Karpas-422 (cell line): ENCODE results near the gene DOCK11. TPM values are rescaled to one million over a fixed set of nuclear protein-coding genes. Genes with fewer than 3 reads are reported as not detected.
"Not testable (repeated sequence)": the region's sequence is repeated elsewhere in the genome, so short reads cannot be mapped to it uniquely, and the experiment has no call there.

ENCODE experiments used
- DNase-seq: peaks from one replicate; pipeline ENCODE4 v3.0.0-alpha.2; 2015
- H2AFZ ChIP-seq: fragments of 200-600 bp; sonication (generic); 2 replicates; pipeline ENCODE4 v1.6.1; 2014; ENCODE audit warnings: antibody characterized with exemption, low read length, mixed read lengths
- H3K27ac ChIP-seq: fragments of 200-600 bp; sonication (generic); 2 replicates; pipeline ENCODE4 v1.5.1; 2014; ENCODE audit warnings: mild to moderate bottlenecking, low read length, moderate library complexity
- H3K27me3 ChIP-seq: fragments of 200-600 bp; sonication (generic); 2 replicates; pipeline ENCODE4 v1.6.1; 2014; ENCODE audit warnings: low read length, mixed read lengths
- H3K36me3 ChIP-seq: fragments of 200-600 bp; sonication (generic); 2 replicates; pipeline ENCODE4 v1.6.1; 2014; ENCODE audit warnings: low read length, mixed read lengths; ENCODE audit not compliant: insufficient read depth
- H3K4me1 ChIP-seq: fragments of 200-600 bp; sonication (generic); 2 replicates; pipeline ENCODE4 v1.6.1; 2014; ENCODE audit warnings: mild to moderate bottlenecking, low read length, mixed read lengths
- H3K4me2 ChIP-seq: fragments of 200-600 bp; sonication (generic); 2 replicates; pipeline ENCODE4 v1.6.1; 2014; ENCODE audit warnings: low read length, low read depth, mild to moderate bottlenecking; ENCODE audit not compliant: poor library complexity, severe bottlenecking
- H3K4me3 ChIP-seq: fragments of 200-600 bp; sonication (generic); 2 replicates; pipeline ENCODE4 v1.5.1; 2014; ENCODE audit warnings: mild to moderate bottlenecking, antibody characterized with exemption, low read length, mixed read lengths
- H3K79me2 ChIP-seq: fragments of 200-600 bp; sonication (generic); 2 replicates; pipeline ENCODE4 v1.6.1; 2014; ENCODE audit warnings: mild to moderate bottlenecking, low read length, mixed read lengths
- H3K9ac ChIP-seq: fragments of 200-600 bp; sonication (generic); 2 replicates; pipeline ENCODE4 v1.6.0; 2014; ENCODE audit warnings: low read length
- H3K9me2 ChIP-seq: fragments of 200-600 bp; sonication (generic), shearing (Covaris generic); replicated peaks from 2 replicates; pipeline ENCODE4 v1.6.0; 2014; ENCODE audit warnings: mild to moderate bottlenecking, low read length, moderate library complexity; ENCODE audit not compliant: insufficient read depth
- H3K9me3 ChIP-seq: fragments of 300-700, 200-600 bp; sonication (generic); 2 replicates; pipeline ENCODE4 v1.6.1; 2014; ENCODE audit warnings: low read length, mixed read lengths
- H4K20me1 ChIP-seq: fragments of 200-600 bp; sonication (generic); 2 replicates; pipeline ENCODE4 v1.6.1; 2014; ENCODE audit warnings: mild to moderate bottlenecking, antibody characterized with exemption, low read length, low read depth; ENCODE audit not compliant: insufficient read depth
- total RNA-seq: library from RNA; depleted of rRNA; stranded (reverse); fragments of >200 nt; shearing (Covaris generic); gene quantifications from 2 replicates; pipeline ENCODE4 v1.2.3, GENCODE V29; 2014; ENCODE audit warnings: low replicate concordance

Gene DOCK11
- total RNA-seq, 1 experiment from 2014 or later = 70.5 TPM

GRCh38 chrX:118574666-118575065, 79.1 kb downstream of the DOCK11 start:
- no peak overlapping the region for H3K27ac ChIP-seq
- peaks cover 6% of the 10 kb centered on the region; the same call in 1 of the 2 replicates for H3K36me3 ChIP-seq
- H3K79me2 ChIP-seq = no peaks in the 10 kb centered on the region
- H3K4me2 ChIP-seq = no peak overlapping the region
- no peaks in the 10 kb centered on the region for H3K4me1 ChIP-seq
- H3K9me3 ChIP-seq = no peaks in the 10 kb centered on the region
- no peak for DNase-seq
- H4K20me1 ChIP-seq = no peaks in the 10 kb centered on the region
- no peaks in the 10 kb centered on the region for H3K27me3 ChIP-seq
- H3K9me2 ChIP-seq = no peaks in the 10 kb centered on the region
- H3K9ac ChIP-seq = no peak overlapping the region
- no peak overlapping the region for H3K4me3 ChIP-seq
- no peak overlapping the region for H2AFZ ChIP-seq

GRCh38 chrX:118577041-118577440, 81.4 kb downstream of the DOCK11 start:
- Histone ChIP-seq H3K79me2 (no peaks in the 10 kb centered on the region), H2AFZ (no peak overlapping the region), H3K9ac (no peak overlapping the region), H3K4me3 (no peak overlapping the region), H4K20me1 (no peaks in the 10 kb centered on the region), H3K4me2 (no peak overlapping the region), H3K9me3 (no peaks in the 10 kb centered on the region), H3K36me3 (peaks cover 8% of the 10 kb centered on the region; the same call in 1 of the 2 replicates), H3K27ac (no peak overlapping the region), H3K4me1 (no peaks in the 10 kb centered on the region), H3K27me3 (no peaks in the 10 kb centered on the region), H3K9me2 (no peaks in the 10 kb centered on the region)
- DNase-seq = no peak

GRCh38 chrX:118579417-118579816, 83.8 kb downstream of the DOCK11 start:
- Histone ChIP-seq H3K4me2 (no peak overlapping the region), H3K36me3 (peaks cover 11% of the 10 kb centered on the region; the same call in 1 of the 2 replicates), H2AFZ (no peak overlapping the region), H3K9me3 (no peaks in the 10 kb centered on the region), H3K9me2 (no peaks in the 10 kb centered on the region), H3K79me2 (no peaks in the 10 kb centered on the region), H3K4me1 (no peaks in the 10 kb centered on the region), H4K20me1 (no peaks in the 10 kb centered on the region), H3K9ac (no peak overlapping the region), H3K4me3 (no peak overlapping the region), H3K27me3 (no peaks in the 10 kb centered on the region), H3K27ac (no peak overlapping the region)
- no peak for DNase-seq

GRCh38 chrX:118582926-118583325, 87.3 kb downstream of the DOCK11 start:
- H3K36me3 ChIP-seq = peaks cover 16% of the 10 kb centered on the region; the same call in 1 of the 2 replicates
- H3K4me2 ChIP-seq, DNase-seq, H3K9me2 ChIP-seq, H3K79me2 ChIP-seq, H3K4me3 ChIP-seq, H3K9me3 ChIP-seq, H3K27me3 ChIP-seq, H3K27ac ChIP-seq, H2AFZ ChIP-seq, H3K9ac ChIP-seq, H4K20me1 ChIP-seq: not testable (repeated sequence)
- H3K4me1 ChIP-seq = peaks cover 18% of the 10 kb centered on the region

- H3K4me2 ChIP-seq = no peak overlapping the region
- peaks cover 16% of the 10 kb centered on the region; the same call in 1 of the 2 replicates for H3K36me3 ChIP-seq
- H3K9me2 ChIP-seq = no peaks in the 10 kb centered on the region
- no peak overlapping the region for H3K9ac ChIP-seq
- H3K9me3 ChIP-seq = no peaks in the 10 kb centered on the region
- no peak overlapping the region for H3K27ac ChIP-seq
- no peaks in the 10 kb centered on the region for H3K27me3 ChIP-seq
- H3K79me2 ChIP-seq = no peaks in the 10 kb centered on the region
- H3K4me3 ChIP-seq = no peak overlapping the region
- no peak for DNase-seq
- peaks cover 18% of the 10 kb centered on the region for H3K4me1 ChIP-seq
- no peak overlapping the region for H2AFZ ChIP-seq
- no peaks in the 10 kb centered on the region for H4K20me1 ChIP-seq
Measured at GRCh38 chrX:118583781-118584180, 88.2 kb downstream of the DOCK11 start.

GRCh38 chrX:118585296-118585695, 89.7 kb downstream of the DOCK11 start:
- H3K4me2 ChIP-seq = no peak overlapping the region
- H3K79me2 ChIP-seq = no peaks in the 10 kb centered on the region
- H2AFZ ChIP-seq = no peak overlapping the region
- no peak overlapping the region for H3K9ac ChIP-seq
- H4K20me1 ChIP-seq = no peaks in the 10 kb centered on the region
- H3K4me3 ChIP-seq = no peak overlapping the region
- peak overlapping the region; percentile 60 for H3K27ac ChIP-seq
- H3K9me2 ChIP-seq = no peaks in the 10 kb centered on the region
- peaks cover 18% of the 10 kb centered on the region for H3K4me1 ChIP-seq
- H3K36me3 ChIP-seq = peaks cover 16% of the 10 kb centered on the region; the same call in 1 of the 2 replicates
- no peak for DNase-seq
- H3K27me3 ChIP-seq = no peaks in the 10 kb centered on the region
- no peaks in the 10 kb centered on the region for H3K9me3 ChIP-seq

- peak; percentile 54 for DNase-seq
- not testable (repeated sequence) for H3K4me3 ChIP-seq, H3K9me2 ChIP-seq, H3K9me3 ChIP-seq, H4K20me1 ChIP-seq, H3K27me3 ChIP-seq, H3K79me2 ChIP-seq, H3K36me3 ChIP-seq, H2AFZ ChIP-seq, H3K9ac ChIP-seq
- H3K4me2 ChIP-seq = peak overlapping the region; percentile 11
- peaks cover 18% of the 10 kb centered on the region for H3K4me1 ChIP-seq
- H3K27ac ChIP-seq = peak overlapping the region; percentile 60
Measured at GRCh38 chrX:118586206-118586605, 90.6 kb downstream of the DOCK11 start.

GRCh38 chrX:118588715-118589114, 93.1 kb downstream of the DOCK11 start:
- Histone ChIP-seq H4K20me1 (no peaks in the 10 kb centered on the region), H3K9ac (no peak overlapping the region), H3K4me2 (no peak overlapping the region), H3K27me3 (no peaks in the 10 kb centered on the region), H3K9me2 (no peaks in the 10 kb centered on the region), H3K4me1 (peaks cover 31% of the 10 kb centered on the region), H3K36me3 (peaks cover 4% of the 10 kb centered on the region; the same call in 1 of the 2 replicates), H2AFZ (no peak overlapping the region), H3K27ac (no peak overlapping the region), H3K4me3 (no peak overlapping the region), H3K79me2 (no peaks in the 10 kb centered on the region), H3K9me3 (no peaks in the 10 kb centered on the region)
- DNase-seq = no peak

GRCh38 chrX:118589227-118589626, 93.6 kb downstream of the DOCK11 start:
- H3K4me3 ChIP-seq = no peak overlapping the region
- H3K36me3 ChIP-seq = peaks cover 4% of the 10 kb centered on the region; the same call in 1 of the 2 replicates
- H2AFZ ChIP-seq = no peak overlapping the region
- H4K20me1 ChIP-seq = no peaks in the 10 kb centered on the region
- H3K4me1 ChIP-seq = peaks cover 33% of the 10 kb centered on the region
- H3K9me3 ChIP-seq = no peaks in the 10 kb centered on the region
- no peaks in the 10 kb centered on the region for H3K27me3 ChIP-seq
- H3K4me2 ChIP-seq = no peak overlapping the region
- H3K27ac ChIP-seq = no peak overlapping the region
- H3K79me2 ChIP-seq = no peaks in the 10 kb centered on the region
- no peak for DNase-seq
- H3K9me2 ChIP-seq = no peaks in the 10 kb centered on the region
- no peak overlapping the region for H3K9ac ChIP-seq
